ENCODE results near the gene EOGT. TPM values are rescaled to one million over a fixed set of nuclear protein-coding genes. Genes with fewer than 3 reads are reported as not detected.

EOGT gene
- polyA plus RNA-seq, 1 donor: 12.2 TPM

GRCh38 chr3:69032737-69033136 is 19.3 kb upstream of the EOGT start:
- Histone ChIP-seq H3K9me3 (ENCODE audit: control insufficient read depth, low read depth, low read length) (no peaks in the 10 kb centered on the region), H3K36me3 (ENCODE audit: control insufficient read depth, insufficient read depth, low read length) (peaks cover 60% of the 10 kb centered on the region), H3K4me1 (ENCODE audit: control insufficient read depth, insufficient read depth, low read length) (no peaks in the 10 kb centered on the region), H3K27ac (ENCODE audit: low read length) (no peak overlapping the region), H3K4me3 (ENCODE audit: low read length) (no peak overlapping the region), H3K27me3 (ENCODE audit: control insufficient read depth, insufficient read depth, low read length) (no peaks in the 10 kb centered on the region)
- no peak for DNase-seq
- no CpG with 5 or more reads among the region's 9 CpGs for WGBS (ENCODE audit: insufficient coverage, low lambda C conversion rate)

- H3K27ac ChIP-seq (ENCODE audit: low read length): no peak overlapping the region
- H3K27me3 ChIP-seq (ENCODE audit: control insufficient read depth, insufficient read depth, low read length): no peaks in the 10 kb centered on the region
- H3K36me3 ChIP-seq (ENCODE audit: control insufficient read depth, insufficient read depth, low read length): peaks cover 60% of the 10 kb centered on the region
- H3K4me1 ChIP-seq (ENCODE audit: control insufficient read depth, insufficient read depth, low read length): no peaks in the 10 kb centered on the region
- no peak overlapping the region for H3K4me3 ChIP-seq (ENCODE audit: low read length)
- WGBS (ENCODE audit: insufficient coverage, low lambda C conversion rate): no CpG with 5 or more reads among the region's 2 CpGs
- DNase-seq: no peak
- no peaks in the 10 kb centered on the region for H3K9me3 ChIP-seq (ENCODE audit: control insufficient read depth, low read depth, low read length)
Observed at GRCh38 chr3:69032142-69032541, 18.7 kb upstream of the EOGT start.

GRCh38 chr3:69031635-69032034 is 18.2 kb upstream of the EOGT start:
- no peak for DNase-seq
- Histone ChIP-seq H3K9me3 (ENCODE audit: control insufficient read depth, low read depth, low read length) (no peaks in the 10 kb centered on the region), H3K4me3 (ENCODE audit: low read length) (no peak overlapping the region), H3K27me3 (ENCODE audit: control insufficient read depth, insufficient read depth, low read length) (no peaks in the 10 kb centered on the region), H3K4me1 (ENCODE audit: control insufficient read depth, insufficient read depth, low read length) (no peaks in the 10 kb centered on the region), H3K27ac (ENCODE audit: low read length) (no peak overlapping the region), H3K36me3 (ENCODE audit: control insufficient read depth, insufficient read depth, low read length) (peaks cover 60% of the 10 kb centered on the region)
- 100% methylated on average over 1 of the region's 1 CpG for whole genome bisulfite sequencing (ENCODE audit: insufficient coverage, low lambda C conversion rate)

GRCh38 chr3:69020857-69021256 is 7.4 kb upstream of the EOGT start:
- 49% methylated on average over 2 of the region's 4 CpGs for WGBS (ENCODE audit: insufficient coverage, low lambda C conversion rate)
- no peaks in the 10 kb centered on the region for H3K27me3 ChIP-seq (ENCODE audit: control insufficient read depth, insufficient read depth, low read length)
- H3K36me3 ChIP-seq (ENCODE audit: control insufficient read depth, insufficient read depth, low read length): peaks cover 21% of the 10 kb centered on the region
- H3K4me1 ChIP-seq (ENCODE audit: control insufficient read depth, insufficient read depth, low read length): no peaks in the 10 kb centered on the region
- H3K9me3 ChIP-seq (ENCODE audit: control insufficient read depth, low read depth, low read length): no peaks in the 10 kb centered on the region
- no peak for DNase-seq
- no peak overlapping the region for H3K4me3 ChIP-seq (ENCODE audit: low read length)
- H3K27ac ChIP-seq (ENCODE audit: low read length): no peak overlapping the region

- H3K36me3 ChIP-seq (ENCODE audit: control insufficient read depth, insufficient read depth, low read length): peaks cover 17% of the 10 kb centered on the region
- no peak for DNase-seq
- H3K4me3 ChIP-seq (ENCODE audit: low read length): no peak overlapping the region
- 80% methylated on average over 2 of the region's 2 CpGs for WGBS (ENCODE audit: insufficient coverage, low lambda C conversion rate)
- no peaks in the 10 kb centered on the region for H3K4me1 ChIP-seq (ENCODE audit: control insufficient read depth, insufficient read depth, low read length)
- no peaks in the 10 kb centered on the region for H3K9me3 ChIP-seq (ENCODE audit: control insufficient read depth, low read depth, low read length)
- no peaks in the 10 kb centered on the region for H3K27me3 ChIP-seq (ENCODE audit: control insufficient read depth, insufficient read depth, low read length)
- H3K27ac ChIP-seq (ENCODE audit: low read length): no peak overlapping the region
Observed at GRCh38 chr3:69020424-69020823, 6.9 kb upstream of the EOGT start.

GRCh38 chr3:69016901-69017300 is 3.4 kb upstream of the EOGT start:
- no CpG with 5 or more reads among the region's 2 CpGs for WGBS (ENCODE audit: insufficient coverage, low lambda C conversion rate)
- Histone ChIP-seq H3K27ac (ENCODE audit: low read length) (no peak overlapping the region), H3K36me3 (ENCODE audit: control insufficient read depth, insufficient read depth, low read length) (peaks cover 7% of the 10 kb centered on the region), H3K27me3 (ENCODE audit: control insufficient read depth, insufficient read depth, low read length) (no peaks in the 10 kb centered on the region), H3K9me3 (ENCODE audit: control insufficient read depth, low read depth, low read length) (no peaks in the 10 kb centered on the region), H3K4me1 (ENCODE audit: control insufficient read depth, insufficient read depth, low read length) (no peaks in the 10 kb centered on the region), H3K4me3 (ENCODE audit: low read length) (no peak overlapping the region)
- no peak for DNase-seq

GRCh38 chr3:69016102-69016501 is 2.6 kb upstream of the EOGT start:
- Histone ChIP-seq H3K4me1 (ENCODE audit: control insufficient read depth, insufficient read depth, low read length) (no peaks in the 10 kb centered on the region), H3K9me3 (ENCODE audit: control insufficient read depth, low read depth, low read length) (no peaks in the 10 kb centered on the region), H3K36me3 (ENCODE audit: control insufficient read depth, insufficient read depth, low read length) (peaks cover 4% of the 10 kb centered on the region), H3K27ac (ENCODE audit: low read length) (no peak overlapping the region), H3K4me3 (ENCODE audit: low read length) (no peak overlapping the region), H3K27me3 (ENCODE audit: control insufficient read depth, insufficient read depth, low read length) (no peaks in the 10 kb centered on the region)
- DNase-seq: no peak
- no CpG with 5 or more reads among the region's 4 CpGs for WGBS (ENCODE audit: insufficient coverage, low lambda C conversion rate)

- no peak for DNase-seq
- no peaks in the 10 kb centered on the region for H3K9me3 ChIP-seq (ENCODE audit: control insufficient read depth, low read depth, low read length)
- peak overlapping the region; percentile 78 for H3K4me3 ChIP-seq (ENCODE audit: low read length)
- no peaks in the 10 kb centered on the region for H3K27me3 ChIP-seq (ENCODE audit: control insufficient read depth, insufficient read depth, low read length)
- H3K4me1 ChIP-seq (ENCODE audit: control insufficient read depth, insufficient read depth, low read length): no peaks in the 10 kb centered on the region
- H3K27ac ChIP-seq (ENCODE audit: low read length): peak overlapping the region; percentile 86
- peaks cover 4% of the 10 kb centered on the region for H3K36me3 ChIP-seq (ENCODE audit: control insufficient read depth, insufficient read depth, low read length)
- 40% methylated on average over 5 of the region's 11 CpGs for WGBS (ENCODE audit: insufficient coverage, low lambda C conversion rate)
Observed at GRCh38 chr3:69014022-69014580, 617 bp upstream of the EOGT start.

- Histone ChIP-seq H3K36me3 (ENCODE audit: control insufficient read depth, insufficient read depth, low read length) (peaks cover 4% of the 10 kb centered on the region), H3K9me3 (ENCODE audit: control insufficient read depth, low read depth, low read length) (no peaks in the 10 kb centered on the region), H3K27ac (ENCODE audit: low read length) (no peak overlapping the region), H3K4me1 (ENCODE audit: control insufficient read depth, insufficient read depth, low read length) (no peaks in the 10 kb centered on the region), H3K27me3 (ENCODE audit: control insufficient read depth, insufficient read depth, low read length) (no peaks in the 10 kb centered on the region), H3K4me3 (ENCODE audit: low read length) (peak overlapping the region; percentile 56)
- DNase-seq: peak in 1 of 2 donors; percentile 24
- WGBS (ENCODE audit: insufficient coverage, low lambda C conversion rate): no CpG with 5 or more reads among the region's 36 CpGs
Observed at GRCh38 chr3:69012800-69013252, 658 bp downstream of the EOGT start.

GRCh38 chr3:69012100-69012799 is 1.2 kb downstream of the EOGT start:
- H3K27ac ChIP-seq (ENCODE audit: low read length): no peak overlapping the region
- peak; percentile 6 to 7 for DNase-seq
- no peaks in the 10 kb centered on the region for H3K9me3 ChIP-seq (ENCODE audit: control insufficient read depth, low read depth, low read length)
- H3K4me3 ChIP-seq (ENCODE audit: low read length): peak overlapping the region; percentile 56
- no peaks in the 10 kb centered on the region for H3K27me3 ChIP-seq (ENCODE audit: control insufficient read depth, insufficient read depth, low read length)
- no peaks in the 10 kb centered on the region for H3K4me1 ChIP-seq (ENCODE audit: control insufficient read depth, insufficient read depth, low read length)
- H3K36me3 ChIP-seq (ENCODE audit: control insufficient read depth, insufficient read depth, low read length): peaks cover 4% of the 10 kb centered on the region
- WGBS (ENCODE audit: insufficient coverage, low lambda C conversion rate): 100% methylated on average over 2 of the region's 22 CpGs
